ENCODE results near the gene IFNA4. TPM values are rescaled to one million over a fixed set of nuclear protein-coding genes. Genes with fewer than 3 reads are reported as not detected.

IFNA4 gene
- total RNA-seq, 3 donors from 2014 or later (not counting 1 experiment from before 2014, with no cell fraction given), result not detected

GRCh38 chr9:21137020-21137419 lies 50.4 kb downstream of the IFNA4 start:
- ATAC-seq (no peak), DNase-seq (no peak)
- no CpG with 5 or more reads among the region's 1 CpG for WGBS (ENCODE audit: insufficient coverage)
- Histone ChIP-seq H3K36me3 (ENCODE audit: control insufficient read depth, insufficient read depth, low read length) (no peaks in the 10 kb centered on the region), H3K4me1 (ENCODE audit: control insufficient read depth, insufficient read depth, low read length) (peaks cover 4% of the 10 kb centered on the region), H3K9me3 (ENCODE audit: control insufficient read depth, insufficient read depth, low read length) (no peaks in the 10 kb centered on the region), H3K27me3 (ENCODE audit: control insufficient read depth, insufficient read depth, low read length) (no peaks in the 10 kb centered on the region), H3K4me3 (ENCODE audit: low read length) (no peak overlapping the region), H3K27ac (ENCODE audit: low read length) (no peak overlapping the region)
- H3K36me3 Mint-ChIP-seq, result no peaks in the 10 kb centered on the region
- H3K27ac Mint-ChIP-seq, result no peak overlapping the region
- TF ChIP-seq CTCF (IDR thresholded peaks at IDR 0.05), result no peak
- peaks cover 7 to 9% of the 10 kb centered on the region in 2 donors for H3K4me1 Mint-ChIP-seq
- no peaks in the 10 kb centered on the region for H3K27me3 Mint-ChIP-seq (ENCODE audit: low read depth in 2 of 2)
- H3K9me3 Mint-ChIP-seq, result no peaks in the 10 kb centered on the region
- H3K4me3 Mint-ChIP-seq, result no peak overlapping the region
- intact Hi-C loops (cut with micrococcal nuclease), result no loop called here

Other genes starting within 250 kb of the IFNA4 start
- gene HACD4, start 155.9 kb downstream of the IFNA4 start, total RNA-seq, result 10 to 100 TPM; 14.0 to 16.5 (median 14.4) TPM
- gene IFNB1, start 109.6 kb downstream of the IFNA4 start, total RNA-seq, result not detected
- gene IFNW1, start 45.8 kb downstream of the IFNA4 start, total RNA-seq, result not detected
- not detected for gene IFNA21, start 20.9 kb downstream of the IFNA4 start, total RNA-seq
- not detected for gene IFNA7, start 14.6 kb upstream of the IFNA4 start, total RNA-seq
- gene IFNA10, start 19.6 kb upstream of the IFNA4 start, total RNA-seq, result not detected
- not detected for gene IFNA16, start 29.7 kb upstream of the IFNA4 start, total RNA-seq
- not detected for gene IFNA17, start 40.6 kb upstream of the IFNA4 start, total RNA-seq
- not detected for gene IFNA14, start 52.4 kb upstream of the IFNA4 start, total RNA-seq
- not detected for gene IFNA5, start 117.7 kb upstream of the IFNA4 start, total RNA-seq
- 10 to 100 TPM; 13.5 to 17.2 (median 13.6) TPM for gene KLHL9, start 147.8 kb upstream of the IFNA4 start, total RNA-seq
- gene IFNA6, start 163.3 kb upstream of the IFNA4 start, total RNA-seq, result not detected
- not detected for gene IFNA13, start 180.5 kb upstream of the IFNA4 start, total RNA-seq
- gene IFNA2, start 197.8 kb upstream of the IFNA4 start, total RNA-seq, result not detected
- gene IFNA8, start 221.5 kb upstream of the IFNA4 start, total RNA-seq, result not detected